ENCODE results near the gene C11orf68. TPM values are rescaled to one million over a fixed set of nuclear protein-coding genes. Genes with fewer than 3 reads are reported as not detected.

C11orf68 gene
- total RNA-seq, 2 donors from 2014 or later: 14.1 to 18.1 TPM

Other genes with a start within 250 kb of the C11orf68 start
- 100 to 1,000 TPM; 120 to 123 TPM for gene KAT5, start 206.8 kb downstream of the C11orf68 start, total RNA-seq
- gene RNASEH2C, start 198.3 kb downstream of the C11orf68 start, total RNA-seq: 10 to 100 TPM; 30.8 to 34.3 TPM
- 10 to 100 TPM; 12.5 to 17.4 TPM for gene AP5B1, start 138.1 kb downstream of the C11orf68 start, total RNA-seq
- gene OVOL1, start 132.0 kb downstream of the C11orf68 start, total RNA-seq: under 1 TPM in 1 of 2 donors, not detected in 1; 0.39 TPM
- under 1 TPM; 0.27 to 0.34 TPM for gene SNX32, start 85.1 kb downstream of the C11orf68 start, total RNA-seq
- gene CFL1, start 60.9 kb downstream of the C11orf68 start, total RNA-seq: 100 to 1,000 TPM; 642 to 738 TPM
- gene MUS81, start 58.6 kb downstream of the C11orf68 start, total RNA-seq: 10 to 100 TPM; 44.9 to 55.0 TPM
- 1 to 10 TPM; 5.1 to 8.0 TPM for gene EFEMP2, start 46.3 kb downstream of the C11orf68 start, total RNA-seq
- gene CTSW, start 39.2 kb downstream of the C11orf68 start, total RNA-seq: 10 to 100 TPM; 19.7 to 52.7 TPM
- gene FIBP, start 30.6 kb downstream of the C11orf68 start, total RNA-seq: 10 to 100 TPM; 27.7 to 30.4 TPM
- 10 to 100 TPM; 27.4 to 28.0 TPM for gene CCDC85B, start 28.4 kb downstream of the C11orf68 start, total RNA-seq
- 1 to 10 TPM; 3.7 to 8.5 TPM for gene FOSL1, start 18.7 kb downstream of the C11orf68 start, total RNA-seq
- 10 to 100 TPM; 63.1 to 65.7 TPM for gene DRAP1, start 364 bp upstream of the C11orf68 start, total RNA-seq
- gene TSGA10IP, start 26.4 kb upstream of the C11orf68 start, total RNA-seq: not detected
- gene SART1, start 42.7 kb upstream of the C11orf68 start, total RNA-seq: 10 to 100 TPM; 74.2 to 80.9 TPM
- gene EIF1AD, start 83.1 kb upstream of the C11orf68 start, total RNA-seq: 100 to 1,000 TPM in 1 of 2 donors, 10 to 100 TPM in 1; 85.2 to 100 TPM
- 10 to 100 TPM; 47.5 to 58.0 TPM for gene BANF1, start 83.4 kb upstream of the C11orf68 start, total RNA-seq
- gene CST6, start 92.9 kb upstream of the C11orf68 start, total RNA-seq: not detected
- gene CATSPER1, start 107.4 kb upstream of the C11orf68 start, total RNA-seq: not detected
- not detected for gene GAL3ST3, start 130.1 kb upstream of the C11orf68 start, total RNA-seq
- gene SF3B2, start 133.3 kb upstream of the C11orf68 start, total RNA-seq: 100 to 1,000 TPM; 187 to 208 TPM
- gene PACS1, start 151.2 kb upstream of the C11orf68 start, total RNA-seq: 100 to 1,000 TPM; 215 to 227 TPM